GM21717 (cell line): ENCODE measurements around the gene OR10A4.
"Not testable (repeated sequence)": the region's sequence is repeated elsewhere in the genome, so short reads cannot be mapped to it uniquely, and the experiment has no call there.

Source experiments
- ATAC-seq: cut with Tn5 transposase; IDR thresholded peaks from one replicate; pipeline ENCODE4 v1.9.1; 2021; ENCODE audit warnings: mild to moderate bottlenecking, moderate library complexity; ENCODE audit not compliant: unreplicated experiment

The OR10A4 gene

GRCh38 chr11:6895010-6895409 is 18.6 kb downstream of the OR10A4 start:
- ATAC-seq = peak; percentile 94

GRCh38 chr11:6898911-6899310 is 22.5 kb downstream of the OR10A4 start:
- ATAC-seq = no peak

- no peak for ATAC-seq
These were observed 24.0 kb downstream of the OR10A4 start for GRCh38 chr11:6900327-6900999.

GRCh38 chr11:6904804-6905203 is 28.4 kb downstream of the OR10A4 start:
- ATAC-seq = not testable (repeated sequence)

- ATAC-seq = no peak
These were observed 35.0 kb downstream of the OR10A4 start for GRCh38 chr11:6911378-6911777.

GRCh38 chr11:6911948-6912347 is 35.5 kb downstream of the OR10A4 start:
- ATAC-seq = no peak

GRCh38 chr11:6919698-6920097 is 43.3 kb downstream of the OR10A4 start:
- ATAC-seq = no peak

GRCh38 chr11:6920702-6921101 is 44.3 kb downstream of the OR10A4 start, which contains the start of gene OR2D3:
TSS of gene OR2D3 (plus strand) at chr11:6921002. CDS start at chr11:6921002, 0 bp downstream.
- ATAC-seq = no peak

GRCh38 chr11:6925007-6925577 is 48.7 kb downstream of the OR10A4 start:
- ATAC-seq = no peak

GRCh38 chr11:6925636-6926207 is 49.3 kb downstream of the OR10A4 start:
- ATAC-seq = peak; percentile 4

- peak; percentile 78 for ATAC-seq
These were observed 50.0 kb downstream of the OR10A4 start, which contains the start of gene ZNF215 for GRCh38 chr11:6926208-6927029. TSS of gene ZNF215 (plus strand) at chr11:6926426. CDS start at chr11:6932273, 5,847 bp downstream.

- peak; percentile 68 for ATAC-seq
These were observed 50.7 kb downstream of the OR10A4 start for GRCh38 chr11:6927030-6927617.
